ENCODE results near the gene EGFR.

Gene EGFR

DNA sequence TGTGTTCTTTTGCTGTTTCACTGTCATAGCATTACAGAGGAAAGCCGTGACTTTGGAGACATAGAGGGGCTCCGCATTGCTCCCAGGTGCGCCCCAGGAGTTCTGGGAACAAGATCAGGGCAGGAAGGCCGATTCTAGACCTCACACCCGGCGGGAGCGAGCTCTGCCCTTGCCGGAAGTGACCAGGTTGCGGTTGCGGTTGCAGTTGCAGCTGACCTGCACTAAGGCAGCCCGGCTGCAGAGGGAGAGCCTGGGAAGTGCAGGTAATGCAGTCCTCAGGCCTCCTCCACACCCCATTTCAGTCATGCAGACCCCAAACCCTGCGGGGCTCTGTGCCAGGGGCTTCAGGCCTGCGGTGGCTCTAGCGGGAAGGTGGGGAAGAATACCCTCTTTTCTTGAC lies 216.3 kb downstream of the EGFR start:
- DNase-seq, result no peak

- DNase-seq, result no peak
These were observed 217.0 kb downstream of the EGFR start for GRCh38 chr7:55235801-55236200.

- no peak for DNase-seq
These were observed 217.7 kb downstream of the EGFR start for GRCh38 chr7:55236476-55236875.

GRCh38 chr7:55237156-55237893 lies 218.5 kb downstream of the EGFR start:
- no peak for DNase-seq

- no peak for DNase-seq
These were observed 220.6 kb downstream of the EGFR start for GRCh38 chr7:55239406-55239805.

DNA sequence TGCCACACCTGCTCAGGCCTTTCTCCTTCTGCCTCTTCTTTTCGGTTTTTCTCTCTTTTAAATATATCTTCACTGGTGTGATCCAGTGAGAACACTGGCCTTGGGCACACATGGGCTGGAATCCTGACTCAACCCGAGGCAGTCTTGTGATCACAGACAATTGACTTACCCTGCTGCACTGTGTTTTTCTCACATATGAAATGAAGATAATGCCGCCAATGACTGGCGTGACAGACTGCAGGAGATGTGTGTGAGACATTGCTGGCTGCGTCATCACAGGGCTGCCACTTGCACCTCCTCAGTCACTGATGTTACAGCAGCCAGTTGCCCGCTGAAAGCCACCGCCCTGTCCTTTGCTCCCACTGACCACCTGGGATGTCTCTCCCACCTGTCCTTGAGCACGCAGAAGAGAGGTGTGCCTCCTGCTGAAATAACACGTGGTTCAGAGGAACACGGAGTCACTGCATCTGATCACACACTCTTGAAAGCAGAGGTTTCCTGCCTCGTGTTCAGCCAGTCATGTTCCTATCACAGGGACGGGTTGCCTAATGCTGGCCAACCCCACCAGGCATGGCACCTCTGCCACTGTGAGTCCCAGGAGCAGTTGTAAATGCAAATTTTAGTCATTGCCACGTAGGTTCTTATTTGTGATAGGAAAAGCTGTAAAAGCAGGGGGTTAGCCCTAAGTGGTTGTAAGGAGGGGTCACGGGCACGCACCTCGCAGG lies 221.8 kb downstream of the EGFR start:
- no peak for DNase-seq

DNA sequence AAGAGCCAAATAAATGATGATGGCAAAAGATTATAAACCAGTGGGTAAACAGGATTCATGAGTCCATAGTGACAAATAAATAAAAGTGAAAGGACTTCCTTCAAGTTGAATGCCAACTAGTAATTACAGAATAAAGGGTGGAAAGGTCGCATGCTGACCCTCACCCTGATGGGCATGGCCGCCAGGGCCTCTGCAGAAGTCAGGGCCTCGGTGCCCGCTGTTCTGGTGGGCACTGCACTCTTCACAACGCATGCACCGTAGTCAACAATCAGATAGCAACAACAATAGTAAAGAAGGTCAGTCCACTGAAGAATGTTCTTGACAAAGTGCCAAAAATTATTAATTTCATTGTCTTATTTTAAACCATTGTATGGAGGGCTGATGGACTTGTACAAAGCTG lies 223.1 kb downstream of the EGFR start:
- no peak for DNase-seq

DNA sequence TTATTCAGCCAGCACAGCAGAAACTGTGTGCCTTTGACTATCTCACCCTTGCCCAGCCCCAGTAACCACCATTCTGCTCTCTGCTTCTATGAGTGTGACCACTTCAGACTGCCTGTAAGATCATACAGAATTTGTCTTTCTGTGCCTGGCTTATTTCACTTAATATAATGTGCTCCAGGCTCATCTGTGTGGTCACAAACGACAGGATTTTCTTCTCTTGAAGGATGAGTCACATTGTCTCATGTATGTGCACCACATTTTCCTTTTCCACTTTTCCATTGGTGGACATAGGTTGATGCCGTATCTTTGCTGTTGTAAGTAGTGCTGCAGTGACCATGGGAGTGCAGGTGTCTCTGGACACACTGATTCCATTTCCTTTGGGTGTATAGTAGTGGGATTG lies 223.8 kb downstream of the EGFR start:
- no peak for DNase-seq

GRCh38 chr7:55244006-55244745 lies 225.4 kb downstream of the EGFR start:
- DNase-seq, result no peak

DNA sequence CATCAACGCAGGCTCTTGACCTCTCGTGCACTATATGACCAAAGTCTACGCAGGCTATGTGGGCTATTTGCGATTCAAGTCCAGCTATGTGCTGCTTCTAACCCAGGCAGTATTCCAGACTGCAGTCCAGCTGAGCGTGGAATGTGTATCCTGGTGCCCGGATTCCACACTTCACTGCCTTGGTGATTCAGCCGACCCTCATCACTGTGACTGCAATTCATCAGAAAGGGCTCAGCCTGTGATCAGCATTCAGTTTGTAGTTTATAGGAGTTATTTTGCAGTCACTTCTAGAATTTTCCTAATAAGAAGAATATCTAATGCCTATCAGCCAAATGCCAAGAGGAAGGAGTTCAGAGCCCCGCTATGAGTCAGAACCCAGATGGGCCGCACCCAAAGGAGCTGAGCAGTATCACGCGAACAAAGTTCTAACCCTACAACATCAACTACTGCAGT lies 226.5 kb downstream of the EGFR start:
- DNase-seq, result no peak

GRCh38 chr7:55246171-55246570 lies 227.4 kb downstream of the EGFR start:
- no peak for DNase-seq

DNA sequence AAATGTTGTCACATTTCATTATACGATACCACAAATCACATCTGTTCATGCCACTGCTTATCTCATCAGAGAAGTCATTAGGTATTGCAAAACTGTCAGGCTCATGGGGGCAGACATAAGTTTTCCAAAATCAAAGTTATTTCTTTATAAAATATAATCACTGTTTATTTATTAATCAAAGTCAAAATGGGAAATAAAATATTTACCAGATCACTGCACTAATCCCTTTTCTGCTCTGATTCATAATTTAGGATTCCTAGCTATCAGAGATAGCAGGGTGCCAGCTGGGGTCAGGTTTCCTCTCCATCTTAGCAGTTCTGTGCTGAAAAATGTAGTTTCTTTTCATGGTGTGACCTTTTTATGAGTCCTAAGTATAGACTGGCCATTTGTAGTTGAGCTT lies 228.6 kb downstream of the EGFR start:
- no peak for DNase-seq

GRCh38 chr7:55248526-55248925 lies 229.7 kb downstream of the EGFR start:
- no peak for DNase-seq

DNA sequence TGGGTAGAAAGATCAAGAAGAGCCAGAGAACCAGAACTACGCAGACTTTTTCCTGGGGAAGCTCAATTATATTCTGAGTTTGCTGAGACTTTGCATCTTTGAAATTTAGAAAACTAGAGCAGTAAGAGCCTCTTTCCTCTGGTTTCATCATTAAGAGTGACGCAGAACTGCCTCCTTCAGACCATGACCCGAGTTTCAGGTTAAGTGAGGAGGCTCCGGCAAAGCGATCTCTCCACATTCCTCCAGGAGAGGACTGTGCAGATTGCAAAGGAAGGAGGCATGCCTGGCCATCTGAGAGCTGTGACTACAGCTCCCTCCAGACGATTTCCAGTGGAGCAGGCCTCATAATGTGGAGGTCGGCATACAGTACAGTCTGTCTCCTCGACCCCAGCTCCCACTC lies 230.5 kb downstream of the EGFR start:
- DNase-seq, result no peak

DNA sequence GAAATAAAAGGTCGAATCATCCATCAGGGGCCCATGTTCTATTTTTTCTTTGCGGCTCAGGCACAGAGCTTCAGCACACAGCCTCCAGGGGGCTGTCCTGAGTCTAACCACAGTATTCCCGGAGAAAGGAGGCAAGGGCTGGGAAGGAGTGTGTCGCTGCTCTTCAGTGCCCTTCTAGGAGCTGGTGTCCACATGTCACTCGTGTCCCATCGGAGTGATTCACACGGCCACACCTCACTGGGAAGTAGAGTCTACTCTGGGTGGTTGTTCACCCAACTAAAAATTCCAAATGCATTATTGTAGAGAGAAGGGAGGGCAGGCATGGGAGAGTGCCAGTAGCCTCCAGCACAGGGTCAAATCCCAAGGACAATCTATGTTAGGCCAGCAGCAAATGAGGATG lies 231.5 kb downstream of the EGFR start:
- DNase-seq, result no peak

DNA sequence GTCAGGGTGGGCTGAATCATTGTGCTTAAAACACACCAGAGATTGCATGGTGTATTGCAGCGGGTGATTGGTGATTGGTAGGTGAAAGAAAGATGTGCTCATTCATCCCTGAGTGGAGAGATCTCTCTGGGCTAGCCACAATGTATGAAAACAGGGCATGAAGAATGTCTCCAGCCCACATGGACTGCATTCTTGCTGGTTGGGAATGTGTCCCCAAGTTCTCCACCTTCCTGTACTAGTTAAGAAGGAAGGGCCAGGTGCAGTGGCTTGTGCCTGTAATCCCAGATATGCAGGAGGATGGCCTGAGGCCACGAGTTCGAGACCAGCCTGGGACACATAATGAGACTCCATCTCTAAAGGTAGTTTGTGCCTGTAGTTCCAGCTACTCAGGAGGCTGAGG lies 232.5 kb downstream of the EGFR start:
- DNase-seq, result no peak

- no peak for DNase-seq
These were observed 233.1 kb downstream of the EGFR start for GRCh38 chr7:55251911-55252310.

- DNase-seq, result no peak
These were observed 233.6 kb downstream of the EGFR start for GRCh38 chr7:55252386-55252785.

GRCh38 chr7:55253188-55253587 lies 234.4 kb downstream of the EGFR start:
- DNase-seq, result no peak

GRCh38 chr7:55254242-55254595 lies 235.4 kb downstream of the EGFR start:
- DNase-seq, result no peak

GRCh38 chr7:55254596-55255495 lies 236.0 kb downstream of the EGFR start:
- DNase-seq, result peak; percentile 29

DNA sequence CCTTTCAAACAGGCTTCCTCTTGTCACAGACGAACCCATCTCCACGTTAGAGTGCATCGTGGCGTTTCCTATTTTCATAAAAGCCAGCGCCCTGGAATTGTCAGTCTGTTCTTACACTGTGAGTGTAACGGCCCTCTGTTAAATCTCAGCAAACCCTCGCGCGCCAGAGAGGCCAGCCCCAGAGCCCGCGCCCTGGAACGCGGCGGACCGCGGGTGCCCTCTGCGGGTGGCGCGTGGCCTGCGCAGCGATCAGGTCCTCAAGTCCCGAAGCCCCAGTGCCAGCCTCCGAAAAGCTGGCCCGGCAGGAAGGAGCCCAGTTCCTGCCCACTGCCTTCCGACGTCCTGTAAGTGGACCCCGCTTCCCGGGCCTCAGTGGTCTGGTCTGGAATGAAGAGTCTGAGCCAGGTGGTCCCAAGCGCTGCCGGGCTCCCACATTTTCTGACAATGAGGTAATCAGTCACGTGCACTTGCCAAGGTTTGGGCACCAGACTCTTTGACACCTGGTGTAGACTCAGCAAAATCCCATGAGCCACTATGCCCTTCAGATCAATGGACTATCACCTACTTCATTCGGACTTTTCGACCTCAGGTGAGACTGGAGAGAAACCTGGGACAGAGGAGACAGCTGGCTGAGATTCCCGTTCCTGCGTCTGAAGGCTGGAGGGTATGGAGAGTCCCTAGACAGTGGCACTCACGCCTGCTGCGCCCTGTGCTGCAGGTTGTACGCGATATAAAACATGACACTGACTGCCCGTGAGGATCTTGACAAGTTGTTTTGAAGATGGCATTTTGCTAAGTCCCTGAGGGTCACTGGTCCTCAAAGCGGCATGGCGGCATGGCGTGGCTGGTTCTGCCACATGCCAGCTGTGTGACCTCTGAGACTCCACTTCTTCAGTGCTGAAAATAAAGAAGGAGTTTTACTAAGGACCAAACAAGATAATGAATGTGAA lies 237.0 kb downstream of the EGFR start:
- DNase-seq, result peak; percentile 52

Data from CD4-positive, alpha-beta T cell treated with Interleukin-15 for 1 hour (primary cell).